Neural progenitor cell (in vitro differentiated cells): ENCODE results near the gene SEC14L3. TPM values are rescaled to one million over a fixed set of nuclear protein-coding genes. Genes with fewer than 3 reads are reported as not detected.

Source experiments
- DNase-seq: peaks from one replicate; pipeline ENCODE4 v3.0.0-alpha.2; 2016; ENCODE audit warnings: low spot score
- H2AFZ ChIP-seq: fragments of 200-600 bp; sonication (generic); replicated peaks from 2 replicates; pipeline ENCODE4 v1.6.1; 2016; ENCODE audit warnings: antibody characterized with exemption
- H3F3A ChIP-seq: fragments of 200-600 bp; sonication (generic); 2 replicates; pipeline ENCODE4 v1.6.1; 2016; ENCODE audit warnings: antibody characterized with exemption, low read depth
- H3K27ac ChIP-seq: fragments of 200-600 bp; sonication (generic); 2 replicates; pipeline ENCODE4 v1.5.1; 2016; ENCODE audit warnings: mild to moderate bottlenecking
- H3K27me3 ChIP-seq: fragments of 200-600 bp; sonication (generic); 2 replicates; pipeline ENCODE4 v1.6.1; 2016; ENCODE audit warnings: mild to moderate bottlenecking, moderate library complexity
- H3K36me3 ChIP-seq: fragments of 200-600 bp; sonication (generic); 2 replicates; pipeline ENCODE4 v1.5.1; 2016
- H3K4me1 ChIP-seq: fragments of 200-600 bp; sonication (generic); 2 replicates; pipeline ENCODE4 v1.6.1; 2016; ENCODE audit warnings: mixed run types
- H3K4me2 ChIP-seq: fragments of 200-600 bp; sonication (generic); 2 replicates; pipeline ENCODE4 v1.6.1; 2016
- H3K4me3 ChIP-seq: fragments of 200-600 bp; sonication (generic); 2 replicates; pipeline ENCODE4 v1.5.1; 2016
- H3K79me2 ChIP-seq: fragments of 200-600 bp; sonication (generic); 2 replicates; pipeline ENCODE4 v1.6.1; 2016; ENCODE audit warnings: low read depth
- H3K9ac ChIP-seq: fragments of 200-600 bp; sonication (generic); 2 replicates; pipeline ENCODE4 v1.6.1; 2016
- H3K9me3 ChIP-seq: fragments of 200-600 bp; sonication (generic); 2 replicates; pipeline ENCODE4 v1.5.1; 2016; ENCODE audit warnings: low read depth
- H4K20me1 ChIP-seq: fragments of 200-600 bp; sonication (generic); 2 replicates; pipeline ENCODE4 v1.6.1; 2016; ENCODE audit warnings: low read depth
- H3K27ac Mint-ChIP-seq: 3 replicates; pipeline ENCODE4 v1.8.0; 2021; ENCODE audit warnings: mixed read lengths
- H3K27me3 Mint-ChIP-seq: 2 replicates; pipeline ENCODE4 v1.8.0; 2022; ENCODE audit warnings: low read depth, mild to moderate bottlenecking, inconsistent platforms, moderate library complexity, mixed read lengths; ENCODE audit not compliant: insufficient read depth
- H3K36me3 Mint-ChIP-seq: 3 replicates; pipeline ENCODE4 v1.8.0; 2021; ENCODE audit warnings: mixed read lengths
- H3K4me1 Mint-ChIP-seq: 3 replicates; pipeline ENCODE4 v1.8.0; 2021; ENCODE audit warnings: mixed read lengths
- H3K4me3 Mint-ChIP-seq: 3 replicates; pipeline ENCODE4 v1.8.0; 2021; ENCODE audit warnings: mild to moderate bottlenecking, moderate library complexity, mixed read lengths
- H3K9me3 Mint-ChIP-seq: 3 replicates; pipeline ENCODE4 v1.8.0; 2020; ENCODE audit warnings: mixed read lengths
- EZH2 ChIP-seq: fragments of 200-600 bp; sonication (generic); IDR thresholded peaks from 2 replicates; pipeline ENCODE4 v1.6.1; 2017; ENCODE audit warnings: antibody characterized with exemption, mild to moderate bottlenecking, moderate library complexity
- EZH2phosphoT487 ChIP-seq: fragments of 200-600 bp; sonication (generic); IDR thresholded peaks from 2 replicates; pipeline ENCODE4 v1.6.1; 2017; ENCODE audit warnings: antibody characterized with exemption
- total RNA-seq: library from RNA; depleted of rRNA; stranded (reverse); fragments of >200 nt; gene quantifications from 2 replicates; pipeline ENCODE4 v1.2.3, GENCODE V29; 2015; ENCODE audit warnings: low replicate concordance
- TF ChIP-seq, protein P1 (sequence below): fragments of 200-600 bp; sonication (generic); IDR thresholded peaks from 2 replicates; pipeline ENCODE4 v1.5.1; 2017; ENCODE audit warnings: antibody characterized with exemption, mild to moderate bottlenecking

Gene SEC14L3
- total RNA-seq, 1 donor from 2014 or later: not detected

DNA sequence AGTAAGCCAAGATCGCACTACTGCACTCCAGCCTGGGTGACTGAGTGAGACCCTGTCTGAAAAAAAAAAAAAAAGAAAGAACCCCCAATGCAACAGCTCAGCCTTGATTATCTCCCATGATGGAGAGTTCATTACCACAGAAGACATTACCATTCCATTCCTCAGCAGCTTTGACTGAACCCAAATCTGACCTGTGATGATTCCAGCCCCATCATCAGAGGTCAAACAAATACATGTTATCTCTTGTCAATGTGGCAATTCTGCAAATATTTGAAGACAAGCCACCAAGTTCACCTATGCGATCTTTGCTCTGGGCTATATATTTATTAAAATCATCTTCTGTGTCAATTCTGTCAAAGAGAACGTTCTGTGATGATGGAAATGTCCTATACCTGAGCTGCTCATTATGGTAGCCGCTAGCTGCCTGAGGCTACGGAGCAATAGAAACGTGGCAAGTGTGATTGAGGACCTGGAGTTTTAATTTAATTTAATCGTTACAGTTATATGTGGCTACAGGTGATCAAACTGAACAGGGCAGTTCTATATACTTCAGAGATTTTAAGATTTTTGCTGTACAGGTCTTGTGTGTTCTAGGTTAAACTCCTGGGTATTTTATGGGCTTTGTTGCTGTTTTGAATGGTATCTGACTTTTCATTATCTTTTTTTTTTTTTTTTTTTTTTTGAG, 25.8 kb upstream of the SEC14L3 start:
- Histone ChIP-seq H3K4me3 (no peak overlapping the region), H3K4me2 (no peak overlapping the region), H3K9ac (no peak overlapping the region), H4K20me1 (no peaks in the 10 kb centered on the region), H2AFZ (no peak overlapping the region), H3F3A (no peaks in the 10 kb centered on the region), H3K36me3 (no peaks in the 10 kb centered on the region), H3K27me3 (no peaks in the 10 kb centered on the region), H3K9me3 (no peaks in the 10 kb centered on the region), H3K4me1 (no peaks in the 10 kb centered on the region), H3K27ac (no peak overlapping the region), H3K79me2 (no peaks in the 10 kb centered on the region)
- Mint-ChIP-seq H3K4me1 (no peaks in the 10 kb centered on the region), H3K4me3 (no peak overlapping the region), H3K9me3 (no peaks in the 10 kb centered on the region), H3K27ac (no peak overlapping the region), H3K36me3 (no peaks in the 10 kb centered on the region), H3K27me3 (peaks cover 8% of the 10 kb centered on the region)
- TF ChIP-seq, protein P1, sequence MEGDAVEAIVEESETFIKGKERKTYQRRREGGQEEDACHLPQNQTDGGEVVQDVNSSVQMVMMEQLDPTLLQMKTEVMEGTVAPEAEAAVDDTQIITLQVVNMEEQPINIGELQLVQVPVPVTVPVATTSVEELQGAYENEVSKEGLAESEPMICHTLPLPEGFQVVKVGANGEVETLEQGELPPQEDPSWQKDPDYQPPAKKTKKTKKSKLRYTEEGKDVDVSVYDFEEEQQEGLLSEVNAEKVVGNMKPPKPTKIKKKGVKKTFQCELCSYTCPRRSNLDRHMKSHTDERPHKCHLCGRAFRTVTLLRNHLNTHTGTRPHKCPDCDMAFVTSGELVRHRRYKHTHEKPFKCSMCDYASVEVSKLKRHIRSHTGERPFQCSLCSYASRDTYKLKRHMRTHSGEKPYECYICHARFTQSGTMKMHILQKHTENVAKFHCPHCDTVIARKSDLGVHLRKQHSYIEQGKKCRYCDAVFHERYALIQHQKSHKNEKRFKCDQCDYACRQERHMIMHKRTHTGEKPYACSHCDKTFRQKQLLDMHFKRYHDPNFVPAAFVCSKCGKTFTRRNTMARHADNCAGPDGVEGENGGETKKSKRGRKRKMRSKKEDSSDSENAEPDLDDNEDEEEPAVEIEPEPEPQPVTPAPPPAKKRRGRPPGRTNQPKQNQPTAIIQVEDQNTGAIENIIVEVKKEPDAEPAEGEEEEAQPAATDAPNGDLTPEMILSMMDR: no peak
- TF ChIP-seq EZH2: no peak
- no peak for TF ChIP-seq EZH2phosphoT487
- DNase-seq: no peak

DNA sequence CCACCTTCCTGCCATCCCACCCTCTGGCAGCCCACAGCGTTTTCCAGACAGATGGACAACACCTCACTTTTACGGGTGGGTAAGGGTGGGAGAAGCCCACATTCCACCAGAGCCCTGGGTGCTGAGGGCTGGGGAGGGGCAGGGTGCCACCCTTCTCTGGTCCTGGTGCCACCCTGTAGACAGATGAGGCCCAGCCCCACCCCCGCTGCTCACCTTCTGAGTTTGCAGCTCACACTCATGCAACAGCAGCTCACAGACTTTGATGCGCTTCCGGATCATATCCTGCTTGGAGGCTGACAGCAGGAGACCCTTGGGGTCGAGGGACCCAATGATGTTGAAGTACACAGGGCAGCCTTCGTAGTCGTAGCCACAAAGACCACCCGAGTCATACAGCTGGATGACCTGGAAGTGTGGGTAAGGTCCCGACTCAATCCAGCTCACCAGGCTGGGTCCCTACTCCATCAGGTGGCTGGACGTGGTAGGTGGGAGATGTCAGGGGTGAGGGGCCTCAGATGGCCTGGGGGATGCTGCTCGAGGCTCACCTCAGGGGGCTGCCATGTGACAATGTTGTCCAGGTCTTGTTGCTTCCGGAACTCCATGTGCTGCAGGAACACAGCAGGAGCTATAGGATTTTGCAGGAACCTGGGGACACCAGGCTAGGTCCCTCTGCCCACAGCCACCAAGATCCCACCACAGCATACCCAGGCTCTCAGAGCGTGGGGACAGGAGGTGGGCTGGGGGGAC, 23.4 kb upstream of the SEC14L3 start:
- H2AFZ ChIP-seq: no peak overlapping the region
- no peaks in the 10 kb centered on the region for H3K9me3 ChIP-seq
- TF ChIP-seq EZH2 (no peak), EZH2phosphoT487 (no peak)
- TF ChIP-seq, protein P1: no peak
- no peaks in the 10 kb centered on the region for H3F3A ChIP-seq
- no peak overlapping the region for H3K27ac ChIP-seq
- H3K9ac ChIP-seq: no peak overlapping the region
- no peaks in the 10 kb centered on the region for H3K36me3 ChIP-seq
- peaks cover 10% of the 10 kb centered on the region for H3K27me3 Mint-ChIP-seq
- H3K27ac Mint-ChIP-seq: no peak overlapping the region
- no peaks in the 10 kb centered on the region for H3K4me1 ChIP-seq
- no peaks in the 10 kb centered on the region for H3K9me3 Mint-ChIP-seq
- no peaks in the 10 kb centered on the region for H3K36me3 Mint-ChIP-seq
- H4K20me1 ChIP-seq: no peaks in the 10 kb centered on the region
- DNase-seq: no peak
- no peak overlapping the region for H3K4me2 ChIP-seq
- H3K4me3 ChIP-seq: no peak overlapping the region
- no peaks in the 10 kb centered on the region for H3K79me2 ChIP-seq
- H3K4me3 Mint-ChIP-seq: no peak overlapping the region
- H3K4me1 Mint-ChIP-seq: no peaks in the 10 kb centered on the region
- H3K27me3 ChIP-seq: no peaks in the 10 kb centered on the region

DNA sequence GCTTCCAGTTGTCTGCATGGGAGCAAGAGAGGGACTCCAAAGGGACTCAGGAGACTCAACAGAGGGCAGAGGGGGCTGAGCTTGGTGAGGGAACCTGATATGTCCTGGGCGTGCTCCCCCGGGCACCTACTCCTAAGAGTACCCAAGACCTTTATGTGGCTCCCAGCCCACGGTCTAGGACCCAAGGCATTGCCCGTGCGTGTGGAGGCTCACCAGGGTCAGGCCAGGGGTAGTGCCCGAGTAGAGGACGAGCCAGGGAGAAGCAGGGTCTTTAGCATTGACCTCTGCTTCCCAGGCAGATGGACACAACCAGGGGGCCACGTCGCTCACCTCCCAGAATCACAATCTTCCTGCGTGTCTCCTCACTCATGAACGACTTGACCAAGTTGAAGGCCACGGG, 20.3 kb upstream of the SEC14L3 start:
- DNase-seq: no peak
- H3K4me3 Mint-ChIP-seq: no peak overlapping the region
- no peak overlapping the region for H3K27ac ChIP-seq
- H3K9ac ChIP-seq: no peak overlapping the region
- no peaks in the 10 kb centered on the region for H3K36me3 Mint-ChIP-seq
- no peak overlapping the region for H3K27ac Mint-ChIP-seq
- no peak overlapping the region for H2AFZ ChIP-seq
- no peak overlapping the region for H3K4me2 ChIP-seq
- H3K9me3 ChIP-seq: no peaks in the 10 kb centered on the region
- TF ChIP-seq EZH2 (no peak), EZH2phosphoT487 (no peak)
- TF ChIP-seq, protein P1: no peak
- no peaks in the 10 kb centered on the region for H3F3A ChIP-seq
- no peaks in the 10 kb centered on the region for H3K27me3 ChIP-seq
- H3K9me3 Mint-ChIP-seq: no peaks in the 10 kb centered on the region
- no peaks in the 10 kb centered on the region for H3K4me1 Mint-ChIP-seq
- H3K27me3 Mint-ChIP-seq: peaks cover 11% of the 10 kb centered on the region
- no peaks in the 10 kb centered on the region for H3K36me3 ChIP-seq
- no peaks in the 10 kb centered on the region for H3K4me1 ChIP-seq
- no peaks in the 10 kb centered on the region for H3K79me2 ChIP-seq
- no peaks in the 10 kb centered on the region for H4K20me1 ChIP-seq
- no peak overlapping the region for H3K4me3 ChIP-seq
